ENCODE results near the gene RINL.

GRCh38 chr19:38900743-38901190, 22.7 kb upstream of the RINL start:
- no peak for TF ChIP-seq POLR2A (IDR thresholded peaks at IDR 0.05)
- TF ChIP-seq CTCF (IDR thresholded peaks at IDR 0.05) = no peak

Data from lower leg skin (tissue), 3 donors.